OCI-LY1 (cell line): Measurements from ENCODE around the gene HOXB4.

Source experiments
- EZH2 ChIP-seq: fragments of 200-600 bp; sonication (generic), shearing (Covaris generic); IDR thresholded peaks from 2 replicates; pipeline ENCODE4 v1.8.0; 2017; ENCODE audit warnings: borderline replicate concordance, mixed run types, mild to moderate bottlenecking, antibody characterized with exemption, low read length, moderate library complexity, mixed read lengths
- TF ChIP-seq, protein P1 (sequence below): fragments of 200-600 bp; sonication (generic), shearing (Covaris generic); IDR thresholded peaks from 2 replicates; pipeline ENCODE4 v1.5.1; 2017; ENCODE audit warnings: mild to moderate bottlenecking, antibody characterized with exemption, low read length, moderate library complexity, mixed read lengths

DNA sequence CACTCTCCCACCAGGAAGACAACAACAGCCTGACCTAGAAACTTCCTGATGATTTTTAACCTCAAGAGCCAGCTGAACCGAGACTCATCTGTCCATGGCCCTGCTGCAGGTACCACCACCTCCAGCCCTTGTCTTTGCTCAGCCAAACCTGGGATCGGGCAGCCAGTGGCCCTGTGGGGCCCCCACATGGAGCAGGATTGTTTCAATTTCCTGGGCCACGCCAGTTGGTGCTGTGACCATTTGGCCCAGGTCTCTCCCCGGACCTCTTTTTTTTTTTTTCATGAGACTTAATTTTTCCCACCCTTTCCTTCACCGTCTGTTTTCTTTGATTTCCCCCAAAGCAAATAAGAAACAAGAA is 25.0 kb downstream of the HOXB4 start:
- TF ChIP-seq, protein P1, sequence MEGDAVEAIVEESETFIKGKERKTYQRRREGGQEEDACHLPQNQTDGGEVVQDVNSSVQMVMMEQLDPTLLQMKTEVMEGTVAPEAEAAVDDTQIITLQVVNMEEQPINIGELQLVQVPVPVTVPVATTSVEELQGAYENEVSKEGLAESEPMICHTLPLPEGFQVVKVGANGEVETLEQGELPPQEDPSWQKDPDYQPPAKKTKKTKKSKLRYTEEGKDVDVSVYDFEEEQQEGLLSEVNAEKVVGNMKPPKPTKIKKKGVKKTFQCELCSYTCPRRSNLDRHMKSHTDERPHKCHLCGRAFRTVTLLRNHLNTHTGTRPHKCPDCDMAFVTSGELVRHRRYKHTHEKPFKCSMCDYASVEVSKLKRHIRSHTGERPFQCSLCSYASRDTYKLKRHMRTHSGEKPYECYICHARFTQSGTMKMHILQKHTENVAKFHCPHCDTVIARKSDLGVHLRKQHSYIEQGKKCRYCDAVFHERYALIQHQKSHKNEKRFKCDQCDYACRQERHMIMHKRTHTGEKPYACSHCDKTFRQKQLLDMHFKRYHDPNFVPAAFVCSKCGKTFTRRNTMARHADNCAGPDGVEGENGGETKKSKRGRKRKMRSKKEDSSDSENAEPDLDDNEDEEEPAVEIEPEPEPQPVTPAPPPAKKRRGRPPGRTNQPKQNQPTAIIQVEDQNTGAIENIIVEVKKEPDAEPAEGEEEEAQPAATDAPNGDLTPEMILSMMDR = no peak
- TF ChIP-seq EZH2 = no peak
